Non-pigmented ciliary epithelial cell (primary cell): ENCODE results near the gene HIRA.

ENCODE experiments used
- DNase-seq: peaks from one replicate; pipeline ENCODE4 v3.0.0-alpha.2; 2010; ENCODE audit warnings: low read depth

Gene HIRA

GRCh38 chr22:19357270-19358105, 74.0 kb downstream of the HIRA start:
- DNase-seq: no peak

DNA sequence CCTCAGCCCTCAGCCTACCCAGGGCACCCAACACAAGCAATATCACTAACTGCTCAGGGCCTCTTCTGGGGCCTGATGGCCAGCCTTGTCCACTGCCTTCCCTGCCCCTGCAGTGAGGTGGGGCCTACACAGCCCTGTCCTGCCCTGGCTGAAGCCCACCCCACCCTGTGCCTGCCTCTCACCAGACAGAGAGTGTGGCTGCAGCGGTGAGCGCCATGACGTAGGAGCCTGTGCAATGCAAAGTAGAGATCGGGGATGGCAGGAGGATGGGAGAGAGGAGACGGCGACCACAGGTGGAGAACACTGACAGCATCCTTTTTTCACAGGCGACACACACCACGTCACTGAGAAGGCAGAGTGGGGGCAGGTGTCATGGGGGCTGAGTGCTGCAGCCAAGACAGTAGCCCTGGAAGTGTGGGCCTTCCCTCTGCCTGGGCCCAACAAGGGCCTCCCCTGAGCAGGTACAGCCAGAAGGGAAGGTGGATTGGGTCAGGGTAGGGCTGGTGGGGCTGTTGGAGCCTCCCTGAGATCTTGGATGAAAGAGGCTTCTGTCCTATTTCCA, 74.7 kb downstream of the HIRA start:
- DNase-seq: no peak

GRCh38 chr22:19355413-19356157, 75.9 kb downstream of the HIRA start:
- DNase-seq: no peak

GRCh38 chr22:19354201-19354600, 77.3 kb downstream of the HIRA start:
- DNase-seq: no peak

DNA sequence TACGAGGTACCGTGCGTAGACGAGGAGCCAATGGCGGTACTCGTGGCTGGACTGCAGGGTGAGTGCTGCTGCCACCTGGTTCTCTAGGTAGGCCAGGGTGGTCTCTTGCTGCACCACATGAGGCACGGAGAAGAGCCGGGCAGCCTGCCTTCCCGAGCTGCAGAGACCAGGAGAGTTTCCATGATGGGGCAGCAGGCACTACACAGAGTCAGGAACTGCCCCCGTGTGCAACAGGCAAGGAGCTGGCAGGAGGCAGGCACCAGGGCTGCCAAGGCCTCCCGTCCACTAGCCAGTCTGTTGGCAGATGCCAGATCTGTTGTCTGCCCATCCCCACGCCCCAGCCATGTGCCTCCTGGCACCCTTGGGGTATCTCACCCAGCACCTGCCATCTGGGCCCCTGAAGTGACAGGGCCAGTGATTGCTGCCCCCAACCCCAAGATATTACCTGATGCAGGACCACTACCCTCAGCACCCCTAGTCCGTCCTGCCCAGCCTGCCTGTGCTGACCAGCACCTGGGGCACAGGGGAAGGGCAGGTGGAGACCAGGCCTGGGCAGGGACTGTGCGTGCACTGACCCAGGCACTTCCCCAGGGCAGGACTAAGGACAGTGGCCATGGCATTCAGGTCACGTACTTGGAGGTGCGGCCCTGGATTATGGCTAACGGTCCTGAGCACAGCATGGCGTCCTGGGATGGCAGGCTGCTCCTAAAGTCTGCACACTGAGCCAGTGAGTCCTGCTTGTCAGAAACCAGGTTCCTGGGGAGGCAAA, 78.0 kb downstream of the HIRA start:
- no peak for DNase-seq

GRCh38 chr22:19352766-19353165, 78.8 kb downstream of the HIRA start:
- no peak for DNase-seq

DNA sequence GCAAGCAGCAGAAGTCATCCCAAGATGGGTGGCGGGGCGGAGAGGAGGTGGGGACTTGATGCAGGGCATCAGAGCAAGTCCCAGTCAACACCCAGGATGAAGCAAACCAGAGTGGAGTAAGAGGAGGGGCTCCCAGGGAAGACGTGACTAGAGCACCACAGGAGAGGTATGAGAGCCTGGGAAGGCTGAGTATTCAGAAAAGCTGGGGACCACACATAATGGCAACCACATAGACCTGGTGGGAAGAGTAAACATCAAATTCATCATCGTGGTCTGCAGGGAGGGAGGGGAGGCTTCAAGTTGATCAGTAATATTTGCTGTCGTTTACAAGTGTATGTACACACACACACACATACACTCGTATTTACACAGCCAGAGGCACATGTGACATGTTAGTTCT, 79.3 kb downstream of the HIRA start:
- DNase-seq: no peak

DNA sequence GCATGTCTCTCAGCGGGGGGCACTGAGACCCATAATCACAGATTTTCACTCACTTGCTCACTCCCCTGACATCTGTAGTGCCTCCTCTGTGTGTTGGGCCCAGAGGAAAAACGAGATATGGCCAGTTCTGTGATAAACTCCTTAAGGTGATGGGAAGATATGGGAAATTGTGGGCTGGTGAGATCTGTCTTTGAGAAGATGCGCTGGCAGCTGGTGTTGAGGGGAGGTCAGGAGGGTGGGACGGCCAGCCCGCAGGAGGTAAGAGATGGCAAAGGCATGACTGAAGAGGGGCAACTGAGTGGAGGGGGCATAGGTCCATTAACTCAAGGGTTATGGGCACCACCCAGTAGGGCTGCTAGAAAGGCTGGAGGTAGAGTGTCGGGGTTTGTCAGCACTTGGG, 79.9 kb downstream of the HIRA start:
- no peak for DNase-seq

GRCh38 chr22:19350947-19351346, 80.6 kb downstream of the HIRA start:
- DNase-seq: no peak

- DNase-seq: no peak
These were observed 81.1 kb downstream of the HIRA start for GRCh38 chr22:19350476-19350859.

DNA sequence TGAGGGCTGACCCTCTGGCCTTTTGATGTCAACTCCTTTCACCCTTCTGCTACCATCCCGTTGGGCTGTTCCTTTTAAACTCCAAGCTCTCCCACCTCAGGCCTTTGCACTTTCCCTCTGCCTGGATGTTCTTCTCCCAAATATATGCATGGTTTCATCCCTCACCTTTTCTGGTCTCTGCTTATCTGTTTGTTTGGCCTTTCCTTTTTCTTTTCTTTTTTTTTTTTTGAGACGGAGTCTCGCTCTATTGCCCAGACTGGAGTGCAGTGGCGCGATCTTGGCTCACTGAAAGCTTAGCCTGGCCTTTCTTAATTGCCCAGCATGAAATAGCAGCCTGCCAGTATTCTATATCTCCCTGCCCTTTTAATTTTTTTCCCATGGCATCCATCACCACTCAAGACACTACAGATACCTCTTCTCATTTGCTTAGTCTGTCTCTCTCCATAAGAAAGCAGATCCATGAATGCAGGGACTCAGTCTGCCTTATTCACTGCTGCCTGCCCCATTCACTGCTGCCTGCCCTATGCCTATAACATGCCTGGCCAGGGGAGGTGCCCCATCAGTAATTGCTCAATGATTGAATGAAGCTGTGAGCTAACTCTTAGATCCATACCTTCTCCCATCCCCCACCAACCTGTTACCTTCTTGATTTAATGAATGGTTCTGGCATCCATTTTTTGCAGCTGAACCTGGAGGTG, 81.6 kb downstream of the HIRA start:
- DNase-seq: no peak

DNA sequence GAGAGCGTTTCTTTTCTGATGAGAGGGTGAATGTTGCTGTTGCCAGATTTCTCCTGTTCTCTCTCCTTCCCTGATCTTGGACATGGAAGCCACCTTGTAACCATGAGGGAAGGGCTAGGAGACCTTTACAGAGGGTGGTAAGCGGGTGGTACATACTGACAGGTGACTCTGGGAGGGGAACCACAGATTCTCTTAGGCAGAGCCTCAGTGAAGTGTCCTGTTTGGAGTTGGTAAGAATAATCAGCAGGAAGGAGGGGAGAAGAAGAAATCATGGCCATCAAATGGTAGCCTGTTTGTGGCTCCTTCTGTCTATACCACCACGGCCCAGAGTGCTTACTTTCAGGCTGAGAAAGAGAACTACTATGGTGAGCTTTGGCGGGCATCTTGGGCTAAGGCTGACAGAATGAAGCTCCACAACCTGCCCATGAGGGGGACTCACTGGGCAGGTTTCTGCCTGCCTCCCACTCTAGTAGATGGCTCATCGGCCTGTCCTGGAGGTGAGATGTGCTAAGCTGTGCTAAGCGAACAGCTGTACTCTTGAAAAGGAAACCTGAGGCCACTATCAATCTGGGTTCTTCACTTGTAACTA, 84.8 kb downstream of the HIRA start:
- no peak for DNase-seq

DNA sequence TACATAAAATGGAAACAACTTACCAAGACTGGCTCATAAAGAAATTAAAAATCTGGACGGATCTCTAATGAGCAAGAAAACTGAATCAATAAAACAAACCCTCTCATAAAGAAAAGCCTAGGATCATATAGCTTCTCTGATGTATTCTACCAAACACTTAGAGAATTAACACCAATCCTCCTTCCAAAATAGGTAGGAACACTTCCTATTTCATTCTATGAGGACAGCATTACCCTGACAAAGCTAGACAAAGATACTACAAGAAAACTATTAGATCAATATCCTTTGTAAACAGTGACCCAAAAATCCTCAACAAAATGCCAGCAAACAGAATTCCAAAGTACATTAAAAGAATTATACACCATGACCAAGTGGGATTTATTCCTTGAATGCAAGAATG, 87.1 kb downstream of the HIRA start:
- DNase-seq: no peak

DNA sequence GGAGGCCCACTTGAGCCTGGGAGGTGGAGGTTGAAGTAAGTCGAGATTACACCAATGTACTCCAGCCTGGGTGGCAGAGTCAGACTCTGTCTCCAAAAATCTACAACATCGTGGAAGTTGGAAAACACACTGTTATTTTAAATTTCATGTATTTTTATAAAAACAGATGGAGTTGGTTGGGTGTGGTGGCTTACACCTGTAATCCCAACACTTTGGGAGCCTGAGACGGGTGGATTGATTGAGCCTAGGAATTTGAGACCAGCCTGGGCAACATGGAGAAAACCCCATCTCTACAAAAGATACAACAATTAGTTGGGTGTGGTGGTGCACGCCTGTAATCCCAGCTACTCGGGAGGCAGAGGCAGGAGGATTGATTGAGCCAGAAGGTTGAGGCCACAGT, 88.1 kb downstream of the HIRA start:
- DNase-seq: no peak

GRCh38 chr22:19341500-19341899, 90.0 kb downstream of the HIRA start:
- no peak for DNase-seq

DNA sequence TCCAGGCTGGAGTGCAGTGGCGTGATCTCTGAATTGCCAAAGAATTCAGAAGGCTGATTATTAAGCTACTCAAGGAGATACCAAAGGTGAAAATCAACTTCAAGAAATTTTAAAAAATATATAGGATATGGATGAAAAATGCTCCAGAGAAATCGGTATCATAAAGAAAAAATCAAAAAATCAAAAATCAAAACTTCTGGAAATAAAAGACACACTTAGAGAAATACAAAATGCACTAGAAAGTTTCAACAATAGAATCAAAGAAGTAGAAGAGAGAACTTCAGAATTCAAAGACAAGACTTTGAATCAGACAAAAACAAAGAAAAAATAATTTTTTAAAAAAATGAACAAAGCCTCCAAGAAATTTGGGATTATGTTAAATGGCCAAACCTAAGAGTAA, 94.4 kb downstream of the HIRA start:
- DNase-seq: no peak

DNA sequence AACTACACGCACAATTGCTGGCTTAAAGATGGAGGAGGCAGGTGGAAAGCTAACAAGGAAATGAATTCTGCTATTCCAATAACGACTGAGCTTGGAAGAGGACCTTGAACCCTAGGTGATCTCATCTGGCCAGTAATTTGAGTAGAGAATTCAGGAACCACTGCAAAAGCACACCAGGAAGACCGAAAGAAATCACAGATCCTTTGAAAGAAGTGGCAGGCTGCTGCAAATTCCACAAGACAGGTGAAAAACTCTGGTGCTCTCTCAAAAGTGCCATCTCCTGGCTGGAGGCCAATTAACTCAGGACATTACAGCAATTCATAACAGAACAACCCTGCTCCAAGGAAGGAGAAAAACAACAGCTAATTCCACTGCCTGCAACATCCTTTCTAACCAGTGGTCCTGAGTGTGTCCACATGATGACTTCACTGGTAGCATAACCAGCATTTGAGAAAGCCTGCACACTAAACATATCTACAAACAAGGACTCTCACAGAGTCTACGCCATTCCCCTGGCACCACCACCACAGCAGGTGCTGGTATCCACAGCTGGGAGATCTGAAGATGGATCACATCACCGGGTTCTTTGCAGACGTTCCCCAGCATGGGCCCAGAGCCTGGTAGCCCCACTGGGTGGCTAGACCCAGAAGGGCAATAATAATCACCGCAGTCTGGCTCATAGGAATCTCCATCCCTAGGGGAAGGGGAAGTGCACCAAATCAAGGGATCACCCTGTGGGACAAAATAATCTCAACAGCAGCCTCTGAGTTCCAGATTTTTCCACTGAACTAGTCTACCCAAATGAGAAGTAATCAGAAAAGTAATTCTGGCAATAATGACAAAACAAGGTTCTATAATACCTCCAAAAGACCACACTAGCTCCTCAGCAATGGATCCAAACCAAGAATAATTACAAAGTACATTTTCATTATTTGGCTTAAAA, 95.1 kb downstream of the HIRA start:
- no peak for DNase-seq

GRCh38 chr22:19331975-19332374, 99.6 kb downstream of the HIRA start:
- DNase-seq: no peak

DNA sequence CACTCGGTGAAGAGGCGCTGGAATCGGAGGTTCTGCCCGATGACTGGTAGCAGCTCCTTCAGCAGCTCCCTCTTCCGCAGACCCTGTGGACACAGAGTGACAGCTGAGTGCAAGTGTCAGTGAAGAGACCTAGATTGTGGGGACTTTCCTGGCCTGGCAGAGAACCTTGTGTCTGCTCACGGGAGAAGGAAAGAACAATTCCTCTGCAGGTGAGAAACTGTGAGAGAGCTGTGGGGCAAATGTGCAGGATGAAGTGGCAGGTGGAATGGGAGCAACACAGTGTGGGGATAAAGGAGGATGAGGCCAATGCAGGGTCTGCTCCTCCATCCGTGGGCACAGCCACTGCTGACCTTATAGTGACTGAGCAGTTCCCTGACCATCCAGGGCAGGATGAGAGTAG, 100.1 kb downstream of the HIRA start:
- DNase-seq: no peak

DNA sequence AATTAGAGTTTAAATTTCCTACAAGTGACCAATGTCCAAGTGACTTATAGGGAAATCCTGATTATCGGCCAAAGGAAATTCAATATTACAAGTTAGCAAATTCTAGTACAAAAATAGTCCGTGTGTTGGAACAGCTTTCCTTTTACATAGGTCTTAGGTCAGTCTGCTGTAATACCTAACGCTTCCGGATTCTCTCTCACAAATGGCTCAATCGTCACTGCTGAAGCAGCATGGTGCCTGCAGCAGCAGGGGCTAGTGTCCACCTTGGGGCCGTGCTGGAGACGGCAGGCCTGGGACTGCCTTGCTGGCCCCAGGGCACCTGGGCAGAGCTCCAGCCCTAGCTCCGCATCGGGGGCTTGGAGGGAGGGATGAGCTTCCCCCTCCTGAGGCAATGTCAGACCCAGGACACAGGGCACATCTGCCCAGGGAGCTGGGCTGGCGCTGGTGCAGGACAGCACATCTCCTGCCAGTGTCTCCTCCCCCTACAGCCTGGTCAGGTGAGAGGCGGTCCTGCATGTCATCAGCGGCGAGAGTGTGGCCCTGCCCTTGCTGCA, 100.6 kb downstream of the HIRA start:
- DNase-seq: no peak
